ENCODE measurements around the gene ELOB. TPM values are rescaled to one million over a fixed set of nuclear protein-coding genes. Genes with fewer than 3 reads are reported as not detected.

The ELOB gene
- total and polyA plus RNA-seq, 2 of the 8 experiments (the other 6 are each of a cell fraction or from before 2014, with no cell fraction given): 237 to 1,357 TPM

- H3K18ac ChIP-seq (ENCODE audit: extremely low read depth, low read length): no peak overlapping the region
- H4K91ac ChIP-seq (replicated peaks; ENCODE audit: insufficient read length, low read length): no peak overlapping the region
- H3K23me2 ChIP-seq (ENCODE audit: low read depth, low read length): no peaks in the 10 kb centered on the region
- peaks cover 0 to 3% (median under 1%) of the 10 kb centered on the region in 4 experiments; a peak in 3 of 7 replicates for H3K4me1 ChIP-seq (replicated peaks in 1 of 4; ENCODE audit: control insufficient read depth in 3 of 4, insufficient read depth in 4 of 4, low read length in 3 of 4)
- peak overlapping the region; percentile 68; the same call in 1 of the 2 replicates for H2BK5ac ChIP-seq (ENCODE audit: low read depth, low read length)
- H3K36me3 ChIP-seq (ENCODE audit: control insufficient read depth in 2 of 4, insufficient read depth in 4 of 4, low read length in 3 of 4): peaks cover 69 to 92% (median 87%) of the 10 kb centered on the region in 4 experiments
- no peak overlapping the region for H3K56ac ChIP-seq (replicated peaks; ENCODE audit: insufficient read length, low read depth, low read length)
- H3K79me2 ChIP-seq (ENCODE audit: control insufficient read depth in 1 of 2, insufficient read depth in 2 of 2, low read length in 2 of 2): peaks cover 4 to 58% of the 10 kb centered on the region in 2 experiments; a peak in 3 of 4 replicates
- H2AFZ ChIP-seq (ENCODE audit: low read length): no peak overlapping the region
- ChIA-PET CTCF (ENCODE audit: partially characterized antibody) (interaction anchor here (0.5 kb wide), 1 partner anchor 214 kb away, joined by 4 read pairs; no protein-coding TSS in a partner anchor), POLR2A (ENCODE audit: partially characterized antibody) (interaction anchor here (0.6 to 6.9 kb wide), 10 partner anchors 8 to 286 kb away, joined by 3 to 140 read pairs (median 4); partner anchors contain the start of genes ELOB and SRRM2)
- H3K9me3 ChIP-seq (ENCODE audit: insufficient read depth in 2 of 2, low read depth in 1 of 2, low read length in 1 of 2): peaks cover 0 to 11% of the 10 kb centered on the region in 2 experiments; a peak in 2 of 4 replicates
- peaks cover 29 to 43% of the 10 kb centered on the region in 2 experiments for H4K20me1 ChIP-seq (replicated peaks in 1 of 2; ENCODE audit: control insufficient read depth in 1 of 2, insufficient read depth in 2 of 2, low read length in 2 of 2)
- TF ChIP-seq POLR2AphosphoS5 (IDR thresholded peaks at IDR 0.05; ENCODE audit: low read depth, low read length): 0 out of 2 replicates have a peak, but pooled peaks have one; percentile 24
- TF ChIP-seq TAF7 (optimal IDR thresholded peaks at IDR 0.05; ENCODE audit: borderline replicate concordance, low read depth, low read length): no peak
- H2BK20ac ChIP-seq (ENCODE audit: low read length): no peak overlapping the region
- no peak overlapping the region for H2BK12ac ChIP-seq (ENCODE audit: low read depth, low read length)
- no peak overlapping the region for H3K9ac ChIP-seq (replicated peaks in 1 of 4; ENCODE audit: extremely low read depth in 1 of 4, low read depth in 3 of 4, low read length in 3 of 4)
- H4K8ac ChIP-seq (ENCODE audit: extremely low read depth, insufficient read depth, low read length): 0 out of 2 replicates have a peak overlapping the region, but pooled peaks have one; percentile 15
- H3K4me3 ChIP-seq (ENCODE audit: extremely low read depth in 1 of 4, insufficient read depth in 2 of 4, low read depth in 3 of 4, low read length in 4 of 4): no peak overlapping the region
- no peak for FAIRE-seq
- H4K5ac ChIP-seq (ENCODE audit: insufficient read length, low read depth, low read length): no peak overlapping the region
- no peak overlapping the region for H3K14ac ChIP-seq (ENCODE audit: insufficient read length)
- no peak overlapping the region for H2BK120ac ChIP-seq (replicated peaks; ENCODE audit: low read depth, low read length)
- H3K4ac ChIP-seq (replicated peaks; ENCODE audit: insufficient read length, low read depth, low read length): no peak overlapping the region
- no peak overlapping the region for H3K23ac ChIP-seq (ENCODE audit: insufficient read length)
- H3K79me1 ChIP-seq (ENCODE audit: low read depth, low read length): peaks cover 6% of the 10 kb centered on the region
- H3K27me3 ChIP-seq (replicated peaks in 1 of 4; ENCODE audit: control insufficient read depth in 3 of 4, extremely low read depth in 1 of 4, insufficient read depth in 3 of 4, low read length in 3 of 4): no peaks in the 10 kb centered on the region
- no peak overlapping the region for H2BK15ac ChIP-seq (ENCODE audit: low read length)
- WGBS, 2 experiments (ENCODE audit: extremely low coverage in 1 of 2, insufficient coverage in 1 of 2, insufficient read length in 1 of 2, insufficient replicate concordance in 2 of 2, low coverage in 1 of 2, low lambda C conversion rate in 2 of 2, missing lambda C conversion rate in 1 of 2): 92 to 100% methylated on average over 6 to 14 of the region's 14 CpGs
- H3K4me2 ChIP-seq (ENCODE audit: insufficient read depth in 1 of 2, low read depth in 2 of 2, low read length in 2 of 2): no peak overlapping the region
- H2AK5ac ChIP-seq (ENCODE audit: low read depth, low read length): no peak overlapping the region
- no peak overlapping the region for H3K27ac ChIP-seq (ENCODE audit: low read depth, low read length)
- DNase-seq (ENCODE audit: low read depth in 1 of 2, low spot score in 2 of 2): no peak
Measured at GRCh38 chr16:2767891-2768290, 9.2 kb downstream of the ELOB start.
